SIG-M5 treated with dmso at 0.1 percent for 504 hours (cell line): ENCODE results near the gene RACGAP1.
"Not testable (repeated sequence)": the region's sequence is repeated elsewhere in the genome, so short reads cannot be mapped to it uniquely, and the experiment has no call there.

Experiments
- DNase-seq: peaks from one replicate; lab custom pipeline; 2025; ENCODE audit not compliant: unreplicated experiment; lab: John Stamatoyannopoulos, UW

RACGAP1 gene

GRCh38 chr12:50032515-50032853 lies 7.2 kb upstream of the RACGAP1 start:
- no peak for DNase-seq

GRCh38 chr12:50030449-50030848 lies 5.2 kb upstream of the RACGAP1 start:
- not testable (repeated sequence) for DNase-seq

- DNase-seq: no peak
These were observed 1.4 kb upstream of the RACGAP1 start for GRCh38 chr12:50026691-50027090.

DNA sequence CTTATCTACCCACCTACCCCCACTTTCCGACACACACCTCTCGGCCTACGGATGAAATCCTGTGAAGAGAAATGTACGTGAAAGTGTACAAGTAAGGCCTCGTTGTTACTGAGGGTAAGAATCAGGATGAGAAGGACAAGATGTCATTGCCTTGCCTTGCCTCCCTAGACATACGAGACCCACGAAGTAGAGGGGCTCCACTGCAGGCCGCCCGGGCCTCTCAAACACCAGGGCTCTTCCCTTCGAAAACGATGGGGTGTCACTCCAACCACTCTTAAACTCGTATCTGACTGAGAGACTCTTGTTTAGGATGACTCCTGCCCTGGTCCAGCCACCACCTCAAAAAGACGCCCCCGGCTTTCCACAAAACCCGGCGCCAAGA lies 498 bp downstream of the RACGAP1 start:
- no peak for DNase-seq

GRCh38 chr12:50024227-50024626 lies 1.1 kb downstream of the RACGAP1 start:
- DNase-seq: no peak

DNA sequence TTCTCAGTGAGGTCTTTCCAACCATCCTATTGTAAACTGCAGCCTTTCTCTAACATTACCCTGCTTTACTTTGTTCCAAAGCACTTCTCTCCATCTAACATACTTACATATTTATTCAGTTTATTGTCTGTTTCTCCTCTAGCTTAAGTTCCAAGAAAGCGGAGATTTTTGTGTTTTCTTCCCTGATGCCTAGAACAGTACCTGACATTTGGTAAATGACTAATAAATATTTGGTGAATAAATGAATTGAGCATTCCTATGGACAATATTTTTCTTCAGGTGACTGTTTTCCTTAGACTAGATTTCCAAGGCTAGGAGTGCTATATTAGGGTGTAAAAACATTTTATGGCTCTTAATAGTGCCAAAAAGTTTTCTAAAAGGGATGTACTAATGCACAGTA lies 2.4 kb downstream of the RACGAP1 start:
- DNase-seq: no peak

- no peak for DNase-seq
These were observed 4.3 kb downstream of the RACGAP1 start for GRCh38 chr12:50021031-50021430.

DNA sequence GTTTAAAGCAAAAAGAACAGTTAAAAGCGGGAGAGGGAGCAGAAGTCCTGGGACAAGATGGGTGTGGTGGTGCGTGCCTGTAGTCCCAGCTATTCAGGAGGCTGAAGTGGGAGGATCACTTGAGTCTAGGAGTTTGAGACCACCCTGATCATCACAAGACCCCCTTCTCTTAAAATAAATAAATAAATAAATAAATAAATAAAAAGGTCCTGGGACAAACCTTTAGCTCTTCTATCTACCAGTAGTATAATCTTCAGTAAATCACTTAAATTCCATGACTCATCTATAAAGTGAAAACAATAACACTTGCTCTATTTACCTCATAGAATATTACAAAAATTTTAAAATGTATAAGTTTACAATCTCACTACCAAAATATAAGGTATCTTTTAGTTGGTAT lies 5.8 kb downstream of the RACGAP1 start:
- no peak for DNase-seq

- no peak for DNase-seq
These were observed 6.3 kb downstream of the RACGAP1 start for GRCh38 chr12:50018968-50019367.

DNA sequence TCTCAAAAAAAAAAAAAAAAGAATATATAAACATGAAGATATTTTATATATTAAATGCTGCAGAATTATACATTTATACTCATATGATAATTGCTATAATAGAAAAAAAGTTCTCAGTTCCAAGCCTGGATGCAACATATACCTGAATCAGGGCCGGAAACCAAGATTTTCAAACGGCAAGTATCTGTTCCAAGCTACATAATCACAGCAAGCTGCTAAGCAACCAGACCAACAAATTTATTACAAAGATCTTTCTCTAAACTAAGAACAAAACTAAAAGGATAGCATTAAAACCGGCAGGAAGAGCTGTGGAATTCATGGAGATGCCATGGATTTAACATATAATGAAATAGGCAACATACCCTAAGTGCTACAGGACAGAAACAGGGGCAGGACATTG lies 7.1 kb downstream of the RACGAP1 start:
- DNase-seq: no peak

DNA sequence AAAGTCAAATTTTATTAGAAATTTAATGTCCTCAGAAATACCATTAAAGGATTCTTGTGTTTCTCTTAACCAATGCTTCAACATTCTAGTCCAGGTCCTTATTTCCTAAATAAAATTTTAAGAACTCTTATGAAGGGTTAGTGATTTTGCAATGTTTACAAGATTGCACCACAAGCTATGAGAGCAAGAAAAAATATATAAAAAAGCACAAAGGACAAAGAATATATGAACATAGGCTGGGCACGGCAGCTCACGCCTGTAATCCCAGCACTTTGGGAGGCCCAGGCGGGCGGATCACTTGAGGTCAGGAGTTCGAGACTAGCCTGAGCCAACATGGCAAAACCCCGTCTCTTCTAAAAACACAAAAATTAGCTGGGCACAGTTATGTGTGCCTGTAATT lies 7.7 kb downstream of the RACGAP1 start:
- peak; percentile 44 for DNase-seq

GRCh38 chr12:50016501-50017475 lies 8.5 kb downstream of the RACGAP1 start:
- no peak for DNase-seq

GRCh38 chr12:50014342-50014741 lies 11.0 kb downstream of the RACGAP1 start:
- DNase-seq: no peak

GRCh38 chr12:50013361-50014147 lies 11.7 kb downstream of the RACGAP1 start:
- no peak for DNase-seq

- no peak for DNase-seq
These were observed 18.4 kb downstream of the RACGAP1 start for GRCh38 chr12:50006754-50007442.

GRCh38 chr12:50006280-50006679 lies 19.0 kb downstream of the RACGAP1 start:
- DNase-seq: no peak

GRCh38 chr12:50005175-50005574 lies 20.1 kb downstream of the RACGAP1 start:
- no peak for DNase-seq

DNA sequence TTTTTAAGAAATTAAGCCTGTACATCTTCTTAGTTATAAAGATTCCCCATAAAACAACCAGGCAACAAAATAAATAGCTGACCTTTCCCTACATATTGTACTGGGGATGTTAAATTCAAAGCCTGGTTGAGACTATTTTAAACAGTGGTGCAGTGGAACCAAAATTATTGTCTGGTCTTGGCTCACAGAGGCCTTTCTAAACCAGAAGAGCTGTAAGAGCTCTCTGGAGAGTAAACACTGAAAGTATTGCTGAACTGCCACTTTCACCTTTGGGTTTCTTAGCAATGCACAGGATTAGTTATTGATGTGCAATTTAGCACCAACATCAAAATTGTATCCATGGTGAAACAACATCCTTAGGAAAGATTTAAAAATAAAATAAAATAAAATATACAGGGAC lies 20.6 kb downstream of the RACGAP1 start:
- no peak for DNase-seq

DNA sequence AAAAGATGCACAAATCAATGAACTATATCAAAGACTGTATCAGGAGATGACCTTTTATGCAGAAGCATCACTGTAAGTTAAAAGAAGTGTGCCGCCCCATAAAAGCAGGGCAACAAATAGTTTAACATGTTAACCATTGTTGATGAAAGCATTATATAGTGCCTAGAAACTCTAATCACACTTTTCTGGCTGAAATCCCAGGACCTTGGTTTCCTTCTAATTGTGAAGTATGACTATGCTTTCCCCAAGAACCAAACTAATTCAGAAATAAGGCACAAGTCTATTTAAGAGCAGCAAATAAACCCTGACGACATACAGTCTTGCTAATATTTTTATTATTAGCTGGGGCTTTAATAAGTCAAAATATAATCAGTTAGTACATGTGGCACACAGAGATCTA lies 21.7 kb downstream of the RACGAP1 start:
- DNase-seq: no peak

- no peak for DNase-seq
These were observed 26.8 kb downstream of the RACGAP1 start for GRCh38 chr12:49998453-49998852.

DNA sequence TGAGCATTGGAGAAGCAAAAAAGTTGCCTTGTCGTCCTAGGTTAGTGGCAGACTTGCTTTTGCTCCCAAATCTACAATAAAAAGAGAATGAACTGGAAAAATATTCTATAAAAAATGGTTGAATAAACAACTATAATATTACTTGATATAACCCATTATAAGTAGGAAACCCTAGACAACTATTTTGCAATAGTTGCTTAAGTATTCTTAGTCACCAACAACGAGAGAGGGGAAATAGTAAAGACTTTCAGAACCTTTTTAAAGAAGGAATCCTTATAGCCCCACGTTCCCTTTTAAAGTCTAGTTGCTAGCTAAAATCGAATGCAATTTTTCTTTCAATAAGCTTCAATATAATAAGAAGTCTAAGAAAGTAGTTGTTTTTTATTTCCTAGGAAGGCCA lies 35.0 kb downstream of the RACGAP1 start:
- peak; percentile 75 for DNase-seq

GRCh38 chr12:49989400-49989799 lies 35.9 kb downstream of the RACGAP1 start:
- DNase-seq: not testable (repeated sequence)
